GM18526 (cell line): ENCODE measurements around the gene MAP7.

Experiments used
- POLR2A ChIP-seq: IDR thresholded peaks from 3 replicates; pipeline ENCODE4 v1.6.1; 2011; ENCODE audit not compliant: insufficient read length; ENCODE audit errors: extremely low read depth

The MAP7 gene

GRCh38 chr6:136404627-136405419 lies 145.4 kb downstream of the MAP7 start:
- no peak for TF ChIP-seq POLR2A

- TF ChIP-seq POLR2A: no peak
Measured at GRCh38 chr6:136404007-136404406, 146.2 kb downstream of the MAP7 start.

GRCh38 chr6:136403110-136403980 lies 146.9 kb downstream of the MAP7 start:
- TF ChIP-seq POLR2A: no peak

GRCh38 chr6:136401749-136402148 lies 148.5 kb downstream of the MAP7 start:
- no peak for TF ChIP-seq POLR2A

GRCh38 chr6:136398453-136398852 lies 151.8 kb downstream of the MAP7 start:
- TF ChIP-seq POLR2A: no peak

- TF ChIP-seq POLR2A: no peak
Measured at GRCh38 chr6:136396908-136397307, 153.3 kb downstream of the MAP7 start.

- no peak for TF ChIP-seq POLR2A
Measured at GRCh38 chr6:136387316-136387715, 162.9 kb downstream of the MAP7 start.

- no peak for TF ChIP-seq POLR2A
Measured at GRCh38 chr6:136383268-136383937, 166.8 kb downstream of the MAP7 start.

- no peak for TF ChIP-seq POLR2A
Measured at GRCh38 chr6:136382676-136383252, 167.5 kb downstream of the MAP7 start.

- TF ChIP-seq POLR2A: no peak
Measured at GRCh38 chr6:136378888-136379287, 171.3 kb downstream of the MAP7 start.

- TF ChIP-seq POLR2A: no peak
Measured at GRCh38 chr6:136371959-136372358, 178.3 kb downstream of the MAP7 start.

GRCh38 chr6:136370988-136371728 lies 179.1 kb downstream of the MAP7 start:
- no peak for TF ChIP-seq POLR2A

GRCh38 chr6:136365776-136366354 lies 184.4 kb downstream of the MAP7 start:
- no peak for TF ChIP-seq POLR2A
